Measurements from ENCODE around the gene TRIM32. TPM values are rescaled to one million over a fixed set of nuclear protein-coding genes. Genes with fewer than 3 reads are reported as not detected.

The TRIM32 gene
- total RNA-seq, 1 experiment from 2014 or later, result 23.2 TPM

GRCh38 chr9:116653348-116654058, 33.6 kb upstream of the TRIM32 start:
- intact Hi-C loops (cut with micrococcal nuclease), result no loop called here
- RAD21 ChIA-PET (ENCODE audit: low non-redundant PET in 1 of 2, low total read pairs in 2 of 2, uncharacterized antibody in 2 of 2, unreplicated experiment in 2 of 2), result no interaction called here

More at GRCh38 chr9:116653348-116654058, 33.6 kb upstream of the TRIM32 start:
- ATAC-seq (no peak), DNase-seq (ENCODE audit: low read depth, low spot score) (no peak)
- no peak overlapping the region for H3K4me3 ChIP-seq (replicated peaks in 1 of 2; ENCODE audit: low read depth in 1 of 2, low read length in 2 of 2)
- ChIA-PET CTCF (no interaction called here), POLR2A (no interaction called here)
- H3K4me2 ChIP-seq (ENCODE audit: low read length), result no peak overlapping the region
- no peak overlapping the region for H2AFZ ChIP-seq (ENCODE audit: low read depth, low read length, poor library complexity, severe bottlenecking)
- no peaks in the 10 kb centered on the region for H3K36me3 ChIP-seq (ENCODE audit: control insufficient read depth in 1 of 2, insufficient read depth in 2 of 2, low read length in 2 of 2)
- no peaks in the 10 kb centered on the region for H3K27me3 ChIP-seq (ENCODE audit: insufficient read depth, low read length)
- no peaks in the 10 kb centered on the region for H3K9me3 ChIP-seq (ENCODE audit: control insufficient read depth in 1 of 2, insufficient read depth in 1 of 2, low read depth in 1 of 2, low read length in 2 of 2)
- no peaks in the 10 kb centered on the region for H4K20me1 ChIP-seq (ENCODE audit: insufficient read depth)
- TF ChIP-seq CTCF (IDR thresholded peaks at IDR 0.05 in 2 of 3, conservative IDR thresholded peaks at IDR 0.05 in 1 of 3; ENCODE audit: borderline replicate concordance in 1 of 3, insufficient read depth in 1 of 3, low read depth in 2 of 3, low read length in 2 of 3), result no peak
- no peak for TF ChIP-seq ELF1 (IDR thresholded peaks at IDR 0.05; ENCODE audit: borderline replicate concordance, low read depth)
- no peak for TF ChIP-seq CEBPB (IDR thresholded peaks at IDR 0.05; ENCODE audit: low read depth)
- TF ChIP-seq POLR2AphosphoS5 (IDR thresholded peaks at IDR 0.05; ENCODE audit: low read depth, low read length), result no peak
- no peak for TF ChIP-seq YY1 (IDR thresholded peaks at IDR 0.05; ENCODE audit: extremely low read depth, insufficient replicate concordance, low read depth, low read length)
- no peak for TF ChIP-seq CBX3 (IDR thresholded peaks at IDR 0.05; ENCODE audit: low read depth)
- no peak for TF ChIP-seq POLR2A (IDR thresholded peaks at IDR 0.05; ENCODE audit: borderline replicate concordance, extremely low read depth, insufficient read depth, insufficient read length)
- TF ChIP-seq EGR1 (IDR thresholded peaks at IDR 0.05; ENCODE audit: low read depth), result no peak
- no peak for TF ChIP-seq EZH2 (IDR thresholded peaks at IDR 0.05)
- no peak for TF ChIP-seq ZNF274 (IDR thresholded peaks at IDR 0.05; ENCODE audit: low read depth, low read length)
- TF ChIP-seq ATF3 (IDR thresholded peaks at IDR 0.05), result no peak
- H3K9me2 ChIP-seq (ENCODE audit: insufficient read depth), result no peaks in the 10 kb centered on the region
- no TSS peak for BruUV-seq (replicated peaks)
- no peaks in the 10 kb centered on the region for H3K4me1 ChIP-seq (ENCODE audit: control insufficient read depth in 1 of 2, insufficient read depth in 2 of 2, low read length in 2 of 2)
- H3K9ac ChIP-seq (ENCODE audit: low read length), result no peak overlapping the region
- no peak overlapping the region for H3K27ac ChIP-seq (ENCODE audit: low read depth, low read length)
- no peaks in the 10 kb centered on the region for H3K79me2 ChIP-seq (ENCODE audit: insufficient read depth, low read length)
